GM18867 (cell line): ENCODE results near the gene NMB.
A peak's percentile ranks its signal among the peaks of the same experiment; 100 is the strongest.
"Not testable (repeated sequence)": the region's sequence is repeated elsewhere in the genome, so short reads cannot be mapped to it uniquely, and the experiment has no call there.

Source experiments
- ATAC-seq: cut with Tn5 transposase; IDR thresholded peaks from one replicate; pipeline ENCODE4 v1.9.1; 2021; ENCODE audit warnings: mild to moderate bottlenecking, moderate library complexity; ENCODE audit not compliant: unreplicated experiment

NMB gene

DNA sequence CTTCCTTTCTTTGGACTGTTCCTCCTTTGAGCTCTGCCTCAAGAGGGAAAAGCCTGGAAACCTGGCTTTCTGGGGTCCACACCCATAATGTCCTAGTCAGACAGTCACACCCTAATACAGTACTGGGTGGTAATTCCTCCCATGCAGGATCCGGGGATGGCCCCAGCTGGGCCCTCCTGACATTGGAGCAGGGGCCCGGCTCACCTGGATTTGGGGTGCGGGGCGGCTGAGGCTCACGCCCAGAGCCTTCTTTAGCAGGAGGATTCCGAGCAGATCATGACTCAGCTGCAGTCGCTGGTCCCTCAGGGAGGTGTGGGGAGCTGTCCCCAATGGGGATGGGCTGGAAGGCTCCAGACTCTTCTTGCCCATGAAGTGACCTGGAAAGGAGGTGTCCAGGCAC, 1.0 kb downstream of the NMB start:
- ATAC-seq = no peak

DNA sequence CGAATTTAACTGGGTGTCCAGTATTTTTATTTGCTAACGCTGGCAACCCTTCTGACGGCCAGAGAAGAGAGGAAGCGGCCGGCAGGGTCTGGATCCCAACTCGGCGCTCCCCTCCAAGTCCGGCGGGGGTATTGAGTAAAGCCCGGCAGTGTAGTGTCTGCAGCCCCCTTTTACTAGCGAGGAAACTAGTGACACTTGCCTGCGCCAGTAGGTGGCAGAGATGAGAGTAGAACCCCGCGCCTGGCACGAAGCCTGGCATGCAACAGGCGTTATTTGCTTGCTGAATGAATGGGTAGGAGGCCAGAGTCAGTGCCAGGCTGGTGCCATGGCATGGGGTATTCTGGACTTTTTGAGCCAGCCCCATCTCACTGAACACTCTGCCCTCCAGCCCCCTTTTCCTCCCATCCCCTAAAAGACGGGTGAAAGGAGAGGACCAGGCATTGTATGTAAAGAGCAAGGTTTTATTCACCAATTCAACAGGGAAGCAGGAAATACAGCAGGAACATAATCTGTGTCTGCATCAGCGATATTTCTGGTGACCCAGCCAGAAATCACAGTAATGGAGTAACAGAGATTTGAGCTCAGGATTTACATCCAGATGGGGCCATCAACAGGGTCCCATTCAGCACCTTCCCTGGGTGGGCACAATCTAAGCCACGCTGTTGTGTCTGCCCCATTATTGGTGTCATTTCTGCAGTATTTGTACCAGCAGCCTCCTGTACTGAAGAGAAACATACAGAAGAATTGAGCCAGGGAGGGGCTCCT, 3.1 kb downstream of the NMB start:
- ATAC-seq = no peak

DNA sequence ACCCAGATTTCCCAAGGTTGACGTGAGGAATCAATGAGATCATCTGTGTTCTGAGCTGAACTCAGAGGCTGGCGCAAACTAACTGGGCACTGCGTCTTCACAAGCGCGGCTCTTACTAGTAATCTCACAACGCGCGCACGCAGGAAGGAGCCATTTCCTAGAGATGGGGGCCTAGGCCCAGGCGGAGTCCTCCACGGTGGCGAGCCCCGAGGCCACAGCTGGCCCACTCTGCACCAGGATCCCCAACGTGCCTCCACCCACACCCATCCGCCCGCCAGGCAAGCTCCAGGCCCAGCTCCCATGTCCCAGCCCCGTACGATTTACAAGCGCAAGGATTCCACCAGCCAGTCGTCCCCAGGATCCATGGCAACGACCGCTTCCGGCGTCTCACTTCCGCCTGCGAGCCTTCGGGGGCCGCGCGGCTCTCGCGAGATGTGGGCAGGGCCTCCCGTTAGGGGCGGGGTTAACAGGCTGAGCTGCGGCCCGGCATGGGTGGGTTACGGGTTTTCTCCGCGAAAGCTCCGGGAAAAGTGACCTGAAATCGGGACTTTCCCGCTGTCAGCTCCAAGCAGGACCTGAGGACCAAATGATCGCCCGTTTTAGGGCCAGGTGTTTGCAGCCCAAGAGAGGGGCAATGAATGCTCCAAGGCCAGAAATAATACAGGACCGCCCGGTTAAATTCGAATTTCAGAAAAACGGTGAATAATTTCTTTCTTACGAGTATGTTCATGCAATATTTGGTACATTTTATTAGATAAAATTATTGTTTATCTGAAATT, 3.9 kb downstream of the NMB start, which contains the start of gene WDR73:
WDR73 (minus strand) TSS at position 374 of the 779 bp plus-strand sequence; CDS start at position 365, 9 bp downstream.
- ATAC-seq = peak; percentile 83

DNA sequence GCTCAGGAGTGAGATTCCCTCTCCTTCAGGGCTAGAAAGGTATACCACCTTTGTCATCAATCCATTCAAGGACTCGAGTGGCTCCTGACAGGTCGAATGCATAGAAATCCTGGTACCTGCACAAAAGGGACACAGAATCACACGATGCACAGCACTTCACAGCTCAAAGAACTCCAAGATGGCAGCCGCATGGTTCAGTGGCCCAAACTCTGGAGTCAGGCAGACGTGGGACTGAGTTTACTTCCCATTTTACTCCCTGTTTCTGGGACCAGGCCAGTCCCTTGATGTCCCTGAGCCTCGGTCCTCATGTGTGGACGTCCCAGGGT, 4.5 kb downstream of the NMB start:
- ATAC-seq = no peak

DNA sequence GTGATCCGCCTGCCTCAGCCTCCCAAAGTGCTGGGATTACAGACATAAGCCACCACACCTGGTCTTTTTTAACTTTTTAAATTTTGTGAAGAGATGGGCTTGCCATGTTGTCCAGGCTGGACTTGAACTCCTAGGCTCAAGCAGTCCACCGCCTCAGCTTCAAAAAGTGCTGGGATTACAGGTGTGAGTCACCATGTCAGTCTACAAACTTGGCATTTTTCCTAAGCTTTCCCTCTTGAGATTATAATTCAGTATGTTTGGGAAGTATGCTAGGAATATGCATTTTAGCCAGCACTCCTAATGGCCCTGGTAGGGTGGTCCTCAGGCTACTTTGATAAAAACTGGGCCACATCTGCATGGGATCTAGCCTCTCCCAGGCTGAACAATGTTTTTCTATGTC, 8.3 kb downstream of the NMB start:
- no peak for ATAC-seq

DNA sequence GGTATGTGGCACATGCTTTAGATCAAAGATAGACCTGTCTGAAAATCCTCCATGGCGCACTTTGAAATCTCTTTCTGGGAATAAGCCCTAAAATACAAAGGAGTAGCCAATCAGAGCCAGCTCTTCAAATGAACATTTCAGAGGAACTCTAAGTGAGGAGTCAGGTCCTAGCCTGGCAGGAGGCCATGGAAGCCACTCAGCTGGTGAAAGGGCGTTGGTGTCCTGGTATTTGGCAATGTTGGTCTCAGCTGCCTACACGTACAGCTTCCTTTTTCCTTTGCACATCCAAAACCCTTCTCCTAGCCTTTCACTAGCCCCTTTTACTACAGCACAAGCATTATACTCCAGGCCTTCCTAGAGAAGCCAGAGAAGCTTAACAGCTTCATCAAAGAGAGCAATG, 9.5 kb downstream of the NMB start:
- ATAC-seq = no peak

DNA sequence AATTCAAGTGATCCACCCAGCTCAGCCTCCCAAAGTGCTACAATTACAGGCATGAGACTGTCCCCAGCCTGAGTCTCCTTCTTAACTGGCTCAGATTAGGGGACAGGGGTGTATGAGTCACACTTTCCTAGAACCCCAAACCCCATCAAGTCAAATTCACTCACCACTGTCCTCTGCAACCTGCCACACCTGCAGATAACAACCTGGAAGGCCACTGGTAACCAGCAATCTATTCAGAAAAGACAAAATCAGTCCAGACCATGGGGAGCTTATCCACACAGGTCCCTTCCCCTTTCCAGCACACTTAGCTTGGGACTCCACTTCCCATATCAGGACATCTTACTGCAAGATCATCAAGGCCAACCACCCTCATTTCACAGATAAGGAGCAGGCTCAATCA, 10.3 kb downstream of the NMB start:
- ATAC-seq = no peak

DNA sequence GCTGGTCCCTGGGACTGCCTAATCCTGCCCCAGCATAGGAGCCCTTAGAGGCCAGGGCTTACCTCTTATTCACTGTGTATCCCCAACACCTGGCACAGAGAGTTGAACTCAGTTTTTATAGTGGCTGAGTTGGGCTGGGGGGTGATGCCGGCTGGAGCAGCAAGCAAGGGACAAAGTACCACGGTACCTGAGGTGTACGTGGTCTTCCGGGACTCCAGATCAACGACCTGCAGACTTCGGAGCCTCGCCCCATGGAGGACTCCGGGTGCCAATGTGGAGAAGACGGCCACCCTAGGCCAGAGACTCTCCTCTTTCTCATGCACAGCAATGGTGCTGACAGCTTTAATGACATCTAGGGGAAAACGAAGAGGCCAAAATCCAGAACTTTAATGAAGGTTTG, 12.0 kb downstream of the NMB start:
- no peak for ATAC-seq

DNA sequence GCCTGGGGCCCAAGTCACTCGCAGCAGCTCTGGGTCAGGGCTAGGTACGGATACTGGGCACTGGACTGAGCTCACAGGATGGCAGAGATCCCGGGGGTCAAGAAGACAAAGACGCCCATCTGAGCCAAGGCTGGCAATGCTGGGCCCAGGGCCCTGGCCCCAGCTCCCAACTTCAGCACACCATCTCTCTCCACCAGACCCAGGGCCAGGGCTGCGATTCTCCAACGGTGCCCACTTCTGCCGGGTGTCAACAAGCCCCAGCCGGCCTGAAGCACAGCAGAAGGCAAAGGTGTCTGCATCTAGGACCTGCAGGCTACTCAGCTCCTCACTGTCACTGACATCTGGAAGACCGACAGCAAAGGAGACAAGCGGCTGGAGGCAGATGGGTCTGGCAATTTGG, 12.5 kb downstream of the NMB start:
- no peak for ATAC-seq

DNA sequence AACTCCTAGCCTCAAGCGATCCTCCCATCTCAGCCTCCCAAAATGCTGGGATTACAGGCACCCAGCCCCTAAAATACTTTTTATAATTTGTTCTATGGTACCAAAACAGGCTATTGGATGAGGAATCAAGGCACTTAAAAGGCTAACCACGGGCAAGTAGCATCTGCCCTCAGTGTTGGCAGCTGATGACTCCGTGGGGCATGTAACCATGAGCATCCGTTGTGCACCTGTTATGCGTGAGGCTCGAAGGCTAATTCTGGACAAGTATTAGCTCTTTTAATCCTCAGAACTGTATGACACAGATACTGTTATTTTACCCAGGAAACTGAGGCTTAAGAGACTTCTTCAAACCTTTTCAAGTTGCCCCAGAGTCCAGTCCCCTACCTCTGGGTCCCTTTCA, 14.2 kb downstream of the NMB start:
- ATAC-seq = no peak

DNA sequence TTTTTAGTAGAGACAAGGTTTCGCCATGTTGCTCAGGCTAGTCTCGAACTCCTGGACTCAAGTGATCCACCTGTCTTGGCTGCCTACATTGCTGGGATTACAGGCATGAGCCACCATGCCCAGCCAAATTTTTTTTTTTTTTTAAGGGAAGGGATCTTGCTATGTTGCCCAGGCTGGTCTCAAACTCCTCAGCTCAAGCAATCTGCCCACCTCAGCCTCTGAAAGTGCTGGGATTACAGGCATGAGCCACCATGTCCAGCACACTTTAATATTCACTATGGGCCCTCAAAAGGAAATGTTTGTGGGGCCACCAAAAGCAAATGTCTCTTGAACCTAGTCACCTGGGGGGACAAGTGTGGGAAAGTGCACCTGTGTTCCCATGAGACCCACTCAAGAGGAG, 15.4 kb downstream of the NMB start:
- not testable (repeated sequence) for ATAC-seq

DNA sequence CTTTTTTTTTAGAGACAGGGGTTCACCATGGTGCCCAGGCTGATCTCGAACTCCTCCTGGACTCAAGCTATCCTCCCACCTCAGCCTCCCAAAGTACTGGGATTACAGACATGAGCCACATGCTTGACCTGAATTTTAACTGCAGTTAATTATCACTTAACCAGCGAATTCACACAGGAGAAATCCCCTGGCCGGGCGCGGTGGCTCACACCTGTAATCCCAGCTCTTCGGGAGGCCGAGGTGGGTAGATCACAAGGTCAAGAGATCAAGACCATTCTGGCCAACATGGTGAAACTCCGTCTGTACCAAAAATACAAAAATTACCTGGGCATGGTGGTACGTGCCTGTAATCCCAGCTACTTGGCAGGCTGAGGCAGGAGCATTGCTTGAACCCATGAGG, 16.1 kb downstream of the NMB start:
- not testable (repeated sequence) for ATAC-seq

DNA sequence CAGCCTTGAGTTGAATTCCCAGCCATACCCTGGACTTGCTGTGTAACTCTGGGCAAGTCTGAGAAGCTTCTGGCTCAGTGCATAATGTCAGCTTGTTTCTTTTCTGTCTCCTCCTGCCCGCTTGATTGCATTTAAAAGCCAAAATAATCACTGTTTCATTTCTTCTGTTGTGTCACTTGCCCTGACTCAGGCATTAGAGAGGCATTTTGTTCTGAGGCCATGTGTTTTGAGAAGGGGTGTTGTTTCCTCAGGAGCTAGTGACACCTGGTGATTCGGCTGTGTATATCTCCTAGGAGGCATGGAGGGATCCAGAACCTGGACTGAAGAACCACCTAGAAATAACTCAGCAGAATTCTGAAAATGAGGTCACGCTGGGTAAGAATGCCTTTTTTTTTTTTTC, 19.9 kb downstream of the NMB start:
- no peak for ATAC-seq

DNA sequence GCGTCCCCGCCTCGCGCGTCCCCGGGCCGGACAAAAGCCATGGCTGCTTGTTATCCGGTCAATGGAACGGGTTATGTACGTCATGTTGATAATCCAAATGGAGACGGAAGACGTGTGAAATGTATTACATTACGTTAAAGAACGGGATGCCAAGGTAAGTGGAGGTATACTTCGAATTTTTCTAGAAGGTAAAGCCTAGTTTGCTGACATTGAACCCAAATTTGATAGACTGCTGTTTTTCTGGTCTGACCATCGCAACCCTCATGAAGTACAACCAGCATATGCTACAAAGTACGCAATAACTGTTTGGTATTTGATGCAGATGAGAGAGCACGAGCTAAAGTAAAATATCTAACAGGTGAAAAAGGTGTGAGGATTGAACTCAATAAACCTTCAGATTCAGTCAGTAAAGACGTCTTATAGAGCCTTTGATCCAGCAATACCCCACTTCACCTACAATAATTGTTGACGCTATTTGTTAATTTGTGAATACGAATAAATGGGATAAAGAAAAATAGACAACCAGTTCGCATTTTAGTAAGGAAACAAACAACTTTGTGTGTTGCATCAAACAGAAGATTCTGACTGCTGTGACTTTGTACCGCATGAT, 23.7 kb downstream of the NMB start:
- no peak for ATAC-seq

DNA sequence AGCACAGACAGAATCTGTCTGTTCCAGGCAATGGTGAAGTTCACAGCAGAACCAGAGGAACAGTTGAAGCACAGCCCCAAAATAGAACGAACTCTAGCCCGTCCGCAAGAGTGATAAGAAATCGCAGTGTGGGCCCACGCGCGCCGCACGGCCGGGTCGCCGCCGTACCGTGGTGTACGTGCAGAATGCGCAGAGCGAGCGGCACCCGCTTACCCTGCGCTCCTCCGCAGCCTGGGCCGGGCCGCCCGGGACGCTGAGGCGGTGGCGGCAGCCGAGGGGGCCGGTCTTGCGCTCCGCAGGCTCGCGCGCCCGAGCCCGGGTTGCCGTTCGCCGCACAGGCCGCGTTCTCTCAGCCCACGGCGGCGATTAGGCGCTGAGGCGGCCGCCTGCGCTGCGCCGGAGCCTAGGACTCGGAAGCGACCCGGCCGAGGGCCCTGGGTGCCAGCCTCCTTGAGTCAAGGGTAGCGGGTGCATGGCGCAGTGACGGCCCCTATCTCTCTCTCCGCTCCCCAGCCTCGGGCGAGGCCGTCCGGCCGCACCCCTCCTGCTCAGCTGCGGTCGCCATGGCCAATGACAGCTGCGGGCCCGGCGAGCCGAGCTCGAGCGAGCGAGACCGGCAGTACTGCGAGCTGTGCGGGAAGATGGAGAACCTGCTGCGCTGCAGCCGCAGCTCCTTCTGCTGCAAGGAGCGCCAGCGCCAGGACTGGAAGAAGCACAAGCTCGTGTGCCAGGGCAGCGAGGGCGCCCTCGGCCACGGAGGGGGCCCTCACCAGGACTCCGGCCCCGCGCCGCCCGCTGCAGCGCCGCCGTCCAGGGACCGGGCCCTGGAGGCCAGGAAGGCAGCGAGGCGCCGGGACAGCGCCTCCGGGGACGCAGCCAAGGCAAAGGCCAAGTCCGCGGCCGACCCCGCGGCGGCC, 24.4 kb downstream of the NMB start:
- ATAC-seq = peak; percentile 42

DNA sequence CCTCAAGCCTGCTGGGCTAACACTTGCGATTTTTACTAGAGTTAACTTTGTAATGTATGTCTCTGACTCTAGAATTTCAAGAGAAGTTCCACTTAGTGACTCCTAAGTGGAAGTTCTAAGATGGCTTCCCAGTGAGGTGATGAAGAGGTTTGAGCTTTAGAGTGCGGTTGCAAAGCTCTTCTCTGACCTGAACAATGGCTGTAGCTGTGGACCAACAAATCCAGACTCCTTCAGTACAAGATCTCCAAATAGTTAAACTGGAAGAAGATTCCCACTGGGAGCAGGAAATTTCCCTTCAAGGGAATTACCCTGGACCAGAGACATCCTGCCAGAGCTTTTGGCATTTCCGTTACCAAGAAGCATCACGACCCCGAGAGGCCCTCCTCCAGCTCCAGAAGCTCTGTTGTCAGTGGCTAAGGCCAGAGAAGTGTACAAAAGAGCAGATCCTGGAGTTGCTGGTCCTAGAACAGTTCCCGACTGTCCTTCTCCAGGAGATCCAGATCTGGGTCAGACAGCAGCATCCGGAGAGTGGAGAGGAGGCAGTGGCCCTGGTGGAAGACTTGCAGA, 26.2 kb downstream of the NMB start:
- ATAC-seq = no peak

DNA sequence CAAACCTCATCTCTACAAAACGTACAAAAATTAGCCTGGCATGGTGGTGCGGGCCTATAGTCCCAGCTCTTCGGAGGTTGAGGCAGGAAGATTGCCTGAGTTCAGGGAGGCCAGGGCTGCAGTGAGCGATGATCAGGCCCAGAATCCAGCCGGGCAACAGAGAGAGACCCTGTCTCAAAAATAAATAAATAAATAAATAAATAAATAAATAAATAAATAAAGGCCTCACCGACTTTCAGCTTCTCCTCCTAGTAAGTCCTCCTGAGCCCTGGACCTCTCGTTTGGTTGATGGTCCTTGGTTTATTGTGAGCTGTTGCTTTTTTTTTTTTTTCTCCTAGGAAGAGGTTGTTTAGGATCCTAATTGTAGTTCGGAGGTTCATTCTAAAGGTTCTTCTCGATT, 29.0 kb downstream of the NMB start:
- no peak for ATAC-seq

DNA sequence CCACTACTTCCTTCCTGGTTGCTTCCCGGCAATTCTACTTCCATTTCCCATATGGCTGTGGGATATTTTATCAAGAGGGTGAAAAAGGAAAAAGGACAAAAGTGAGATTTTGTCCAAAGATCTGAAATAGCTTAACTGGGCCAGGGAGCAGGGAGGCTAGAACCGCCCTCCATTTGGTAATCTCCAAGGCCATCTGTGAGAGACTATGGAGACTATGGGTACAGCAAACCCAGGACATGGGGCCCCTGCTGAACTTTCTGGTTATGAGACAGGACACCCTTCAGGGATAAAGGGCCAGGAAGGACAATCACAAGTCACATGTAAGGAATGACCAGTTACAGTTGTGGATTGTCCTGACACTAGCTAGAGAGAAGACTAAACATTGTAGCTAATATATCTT, 32.9 kb downstream of the NMB start:
- ATAC-seq = no peak

DNA sequence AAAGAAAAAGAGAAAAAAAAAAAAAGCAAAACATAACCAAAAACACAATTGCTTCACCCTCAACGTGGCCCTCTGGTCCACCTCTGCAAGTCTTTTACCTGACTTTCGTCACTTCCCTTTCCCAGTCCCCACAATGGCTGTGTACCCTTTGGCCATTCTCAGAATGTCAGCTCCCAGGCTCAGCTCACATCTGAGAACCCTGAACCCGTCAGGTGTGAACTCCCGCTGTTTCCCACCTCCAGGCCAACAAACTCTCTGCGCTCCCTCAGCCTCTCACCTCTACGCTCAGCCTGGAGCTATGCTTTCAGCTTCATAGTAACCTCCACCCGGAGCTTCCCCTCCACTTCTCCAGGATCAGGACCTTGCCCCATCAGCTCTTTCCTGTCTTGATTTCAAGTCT, 33.6 kb downstream of the NMB start:
- no peak for ATAC-seq

DNA sequence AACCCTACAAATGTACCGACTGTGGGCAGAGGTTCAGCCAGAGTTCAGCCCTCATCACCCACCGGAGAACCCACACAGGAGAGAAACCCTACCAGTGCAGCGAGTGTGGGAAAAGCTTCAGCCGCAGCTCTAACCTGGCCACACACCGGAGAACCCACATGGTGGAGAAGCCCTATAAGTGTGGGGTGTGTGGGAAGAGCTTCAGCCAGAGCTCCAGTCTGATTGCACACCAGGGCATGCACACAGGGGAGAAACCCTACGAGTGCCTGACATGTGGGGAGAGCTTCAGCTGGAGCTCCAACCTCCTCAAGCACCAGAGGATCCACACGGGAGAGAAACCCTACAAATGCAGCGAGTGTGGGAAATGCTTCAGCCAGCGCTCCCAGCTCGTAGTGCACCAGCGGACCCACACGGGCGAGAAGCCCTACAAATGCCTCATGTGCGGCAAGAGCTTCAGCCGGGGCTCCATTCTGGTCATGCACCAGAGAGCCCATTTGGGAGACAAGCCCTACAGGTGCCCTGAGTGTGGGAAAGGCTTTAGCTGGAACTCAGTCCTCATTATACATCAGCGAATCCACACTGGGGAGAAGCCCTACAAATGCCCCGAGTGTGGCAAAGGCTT, 36.5 kb downstream of the NMB start:
- no peak for ATAC-seq
